CD4-positive, alpha-beta T cell treated with Interleukin-21 for 1 hour (primary cell): ENCODE results near the gene GPR25.

Source experiments
- DNase-seq: peaks from one replicate; pipeline ENCODE4 v3.0.0-alpha.2; 2020

Gene GPR25

DNA sequence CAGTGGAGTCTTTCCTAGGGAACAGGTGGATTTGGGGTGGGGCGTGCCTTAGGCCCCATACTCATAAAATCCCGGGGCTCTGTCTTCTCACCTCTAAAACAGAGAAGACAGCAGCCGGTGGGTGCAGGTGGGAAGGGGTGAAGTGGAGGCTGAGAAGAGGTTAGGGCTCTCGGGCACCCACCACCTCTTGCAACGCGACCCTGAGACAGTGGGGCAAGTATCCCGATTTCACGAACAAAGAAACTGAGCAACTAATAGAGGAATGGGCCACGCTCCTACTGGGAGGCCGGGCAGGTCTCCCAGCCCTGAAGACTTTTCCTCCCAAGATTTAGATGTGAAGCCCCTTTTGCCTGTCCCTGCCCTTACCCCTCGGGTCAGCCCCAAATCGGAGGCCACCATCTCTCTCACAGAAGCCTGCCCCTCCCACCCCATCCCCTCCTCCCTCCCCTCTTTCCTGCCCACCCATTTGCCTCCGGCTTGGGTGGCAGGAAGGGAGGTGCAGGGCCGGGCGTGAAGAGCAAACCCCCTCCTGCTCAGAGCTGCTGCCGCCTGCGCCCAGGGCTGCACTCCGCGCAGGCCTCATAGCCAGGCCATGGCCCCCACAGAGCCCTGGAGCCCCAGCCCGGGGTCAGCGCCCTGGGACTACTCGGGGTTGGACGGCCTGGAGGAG is at the start of gene GPR25:
Gene GPR25 (plus strand): TSS at position 536 of the 670 bp plus-strand sequence. CDS start 57 bp downstream, at position 593.
- DNase-seq = no peak

- no peak for DNase-seq
Observed at GRCh38 chr1:200831091-200831490, 41.7 kb upstream of the GPR25 start.

GRCh38 chr1:200834383-200834782 is 38.4 kb upstream of the GPR25 start:
- DNase-seq = no peak

GRCh38 chr1:200836213-200836612 is 36.6 kb upstream of the GPR25 start:
- no peak for DNase-seq

DNA sequence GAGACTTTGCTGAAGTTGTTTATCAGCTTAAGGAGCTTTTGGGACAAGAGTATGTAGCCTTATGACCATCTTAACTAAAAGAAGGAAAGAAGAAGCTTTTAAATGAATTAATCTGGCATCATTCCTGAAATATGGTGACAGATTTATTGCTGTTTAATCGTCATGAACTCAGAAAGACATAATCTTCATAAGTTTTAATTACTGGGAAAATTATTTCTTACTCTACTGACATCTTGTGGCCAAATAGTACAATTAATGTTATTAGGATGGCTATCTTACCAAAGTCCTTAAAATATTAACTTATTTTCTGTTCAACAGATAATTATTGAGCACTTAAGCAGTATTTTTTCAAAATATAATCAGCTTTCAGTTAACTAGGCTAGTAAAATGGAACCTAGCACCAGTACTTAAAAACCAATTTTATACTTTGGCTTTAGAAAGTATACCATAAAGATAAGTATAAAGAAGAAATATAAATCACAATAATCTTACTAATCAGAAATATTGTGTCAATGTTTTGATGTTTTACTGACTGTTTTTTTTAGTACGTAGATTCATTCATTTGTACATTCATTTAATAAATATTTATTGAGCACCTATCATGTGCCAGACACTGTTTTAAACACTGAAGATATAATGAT is 34.7 kb upstream of the GPR25 start:
- DNase-seq = no peak

- no peak for DNase-seq
Observed at GRCh38 chr1:200838676-200839445, 33.9 kb upstream of the GPR25 start.

DNA sequence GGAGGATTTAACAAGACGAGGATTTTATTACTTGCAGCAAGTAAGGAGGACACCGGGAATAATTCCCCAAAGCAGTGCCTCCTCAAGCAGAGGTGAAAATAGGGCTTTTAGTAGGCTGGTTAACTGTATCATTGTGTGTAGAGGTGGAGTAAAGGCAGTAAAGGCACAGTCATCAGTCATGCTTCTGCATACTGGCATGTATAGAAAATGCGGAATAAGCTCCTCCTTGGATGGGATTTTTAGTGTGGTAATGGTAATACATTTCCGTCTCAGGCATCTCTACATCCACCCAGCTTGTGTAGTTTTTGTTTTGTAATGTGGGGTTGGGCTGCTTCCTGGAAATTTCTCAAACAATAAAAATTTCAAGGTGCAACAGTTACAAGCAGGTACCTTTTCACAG is 27.4 kb upstream of the GPR25 start:
- no peak for DNase-seq

- no peak for DNase-seq
Observed at GRCh38 chr1:200846398-200846797, 26.4 kb upstream of the GPR25 start.

GRCh38 chr1:200849430-200849829 is 23.4 kb upstream of the GPR25 start:
- DNase-seq = no peak

DNA sequence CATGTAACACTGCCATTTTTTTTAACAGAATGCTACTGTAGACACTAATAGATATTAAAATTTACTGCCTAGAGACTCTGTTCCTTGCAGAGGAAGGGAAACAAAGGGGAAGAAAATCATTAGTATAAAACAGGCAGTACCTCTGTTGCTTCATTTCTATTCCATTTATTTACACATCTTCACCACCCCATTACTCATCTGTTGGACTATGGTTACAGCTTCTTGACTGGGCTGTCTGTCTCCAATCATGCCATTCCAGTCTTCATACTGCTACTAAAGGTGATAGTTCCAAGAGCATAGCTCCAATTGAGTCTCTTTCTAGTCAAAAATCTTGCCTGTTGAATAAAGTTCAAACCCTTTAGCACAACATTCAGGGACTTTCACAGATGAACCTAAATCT is 22.2 kb upstream of the GPR25 start:
- DNase-seq = no peak

DNA sequence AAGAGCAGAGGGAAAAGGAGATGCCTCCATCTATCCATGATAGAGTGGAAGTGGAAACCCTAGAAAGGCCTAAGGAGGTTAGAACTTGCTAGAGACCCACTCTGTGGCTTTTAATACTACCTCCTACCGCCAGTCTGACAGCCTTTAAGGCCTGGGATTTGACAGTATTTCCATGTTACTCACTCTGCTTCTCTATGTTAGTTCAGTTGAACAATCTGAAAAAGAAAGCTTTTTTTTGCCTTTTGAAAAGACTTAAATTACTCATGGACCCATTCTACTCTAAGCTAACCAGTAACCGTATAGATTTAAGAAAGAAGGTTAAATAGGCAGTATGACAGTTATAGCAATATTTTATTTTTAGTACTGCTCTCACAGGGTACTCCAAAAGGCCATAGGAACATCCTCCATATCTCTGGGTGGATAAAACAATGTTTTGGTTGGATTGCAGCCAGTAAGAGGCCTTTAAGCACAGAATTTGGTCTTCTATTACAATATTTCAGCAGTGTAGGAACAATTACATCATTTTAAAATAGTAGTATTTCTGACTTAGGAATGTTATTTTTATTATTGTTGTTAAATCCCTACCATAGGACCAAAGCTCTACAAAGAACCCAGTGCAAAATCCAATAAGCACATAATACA is 15.9 kb upstream of the GPR25 start:
- no peak for DNase-seq

DNA sequence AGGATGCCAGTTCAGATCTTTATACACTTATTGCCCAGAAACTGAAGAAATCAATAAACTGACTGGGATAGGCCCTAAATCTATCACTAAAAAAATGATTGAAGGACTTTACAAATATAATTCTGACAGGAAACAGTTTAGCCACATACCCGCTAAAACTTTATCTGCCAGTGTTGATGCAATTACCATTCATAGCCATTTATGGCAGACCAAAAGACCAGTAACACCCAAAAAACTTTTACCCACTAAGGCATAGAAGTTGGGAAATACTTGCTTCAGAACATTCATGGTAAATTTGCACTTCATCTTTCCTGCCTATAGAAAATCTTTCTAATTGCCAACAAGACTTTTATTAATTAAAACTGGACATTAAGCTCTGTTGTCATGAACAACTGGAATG is 15.0 kb upstream of the GPR25 start:
- no peak for DNase-seq

DNA sequence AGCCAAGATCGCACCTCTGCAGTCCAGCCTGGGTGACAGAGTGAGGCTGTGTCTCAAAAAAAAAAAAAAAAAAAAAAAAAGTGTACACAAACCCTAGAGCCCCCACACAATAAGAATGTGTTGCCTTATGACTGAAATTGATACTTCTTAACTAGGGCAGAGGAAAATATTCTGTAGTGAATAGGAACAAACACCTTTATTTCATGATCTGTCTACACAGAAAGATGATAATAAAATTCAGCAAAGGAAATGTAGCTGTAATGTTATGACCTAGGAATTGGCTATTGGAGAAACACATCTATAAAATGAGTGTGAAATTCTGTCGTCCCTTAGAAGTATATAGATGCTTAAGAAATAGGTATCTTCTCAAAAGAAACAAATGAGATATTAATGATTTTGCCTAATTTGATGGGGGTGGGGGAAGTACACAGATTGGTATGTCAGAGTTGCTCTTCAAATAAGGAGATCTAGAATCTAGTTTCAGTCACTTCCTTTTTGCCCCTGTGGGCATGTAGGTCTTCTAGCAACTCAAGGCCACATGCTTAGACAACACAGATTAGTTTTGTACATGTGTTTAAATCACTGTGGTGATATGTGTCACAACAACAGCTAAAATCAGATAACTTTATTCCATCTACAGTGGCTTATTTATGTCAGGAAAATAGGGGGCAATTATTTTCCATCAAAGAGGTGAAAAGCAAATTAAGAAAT is 10.7 kb upstream of the GPR25 start:
- DNase-seq = peak; percentile 57

GRCh38 chr1:200862713-200863415 is 9.9 kb upstream of the GPR25 start:
- peak; percentile 40 for DNase-seq

- no peak for DNase-seq
Observed at GRCh38 chr1:200866116-200866515, 6.7 kb upstream of the GPR25 start.

DNA sequence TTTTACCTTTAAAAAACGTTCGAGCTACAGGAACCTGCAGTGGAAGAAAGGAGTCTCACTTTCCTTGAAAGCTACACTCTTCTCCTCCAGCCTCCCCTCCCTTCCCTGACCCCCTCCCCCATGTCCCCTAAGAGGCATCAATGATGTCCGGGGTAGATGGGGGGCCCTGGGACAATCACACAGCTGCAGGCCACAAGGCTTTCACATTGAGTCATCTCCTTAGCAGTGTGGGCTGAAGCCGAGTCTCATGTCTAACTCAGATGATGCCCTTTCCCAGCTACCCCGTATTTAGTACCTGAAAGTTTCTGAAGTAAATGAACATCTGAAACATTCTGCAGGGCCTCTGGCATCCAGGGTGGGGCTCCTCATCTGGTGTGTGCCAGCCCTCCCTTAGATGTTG is 6.3 kb upstream of the GPR25 start:
- no peak for DNase-seq

- no peak for DNase-seq
Observed at GRCh38 chr1:200867018-200867811, 5.6 kb upstream of the GPR25 start.

- DNase-seq = no peak
Observed at GRCh38 chr1:200869376-200869752, 3.4 kb upstream of the GPR25 start.

DNA sequence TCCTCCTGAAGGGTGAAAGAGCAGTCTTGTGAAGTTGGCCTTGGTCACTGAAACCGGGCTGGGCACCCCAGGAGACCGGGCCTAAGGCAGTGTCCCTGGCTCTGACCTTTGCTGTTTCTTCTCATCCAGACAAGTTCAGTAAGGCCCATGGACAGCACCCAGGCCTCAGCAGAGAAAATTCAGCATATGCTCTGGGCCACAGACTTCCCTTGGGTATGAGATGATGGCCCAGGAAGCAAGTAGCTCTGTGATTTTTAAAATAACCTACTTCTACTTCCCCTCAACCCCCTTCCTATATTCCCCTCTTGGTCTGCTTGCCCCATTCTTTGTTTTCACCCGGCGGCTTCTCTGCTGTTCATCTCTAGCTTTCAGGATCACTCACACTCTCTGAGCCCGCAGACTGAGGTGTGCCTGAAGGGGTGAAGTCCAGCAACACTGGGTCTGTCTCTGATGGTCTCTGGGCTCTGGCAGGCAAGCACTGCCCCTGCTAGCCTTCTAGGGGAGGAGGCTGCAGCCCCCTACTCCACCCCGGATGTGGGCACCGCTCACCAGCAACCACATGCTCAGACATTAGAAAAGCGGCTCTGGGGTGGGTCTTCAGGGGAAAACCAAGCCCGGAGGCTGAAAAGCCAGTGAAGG is 2.9 kb upstream of the GPR25 start:
- peak; percentile 48 for DNase-seq

- no peak for DNase-seq
Observed at GRCh38 chr1:200873116-200873670, 412 bp downstream of the GPR25 start.
